Panc1 (cell line): Measurements from ENCODE around the gene SLC22A7. TPM values are rescaled to one million over a fixed set of nuclear protein-coding genes. Genes with fewer than 3 reads are reported as not detected.

Experiments used
- ATAC-seq: fragments of 200-7000 bp; cut with Tn5 transposase; 2 replicates; pipeline ENCODE4 v1.9.1; 2020; ENCODE audit warnings: mild to moderate bottlenecking, moderate library complexity
- BruUV-seq: library from RNA; stranded (reverse); fragments of 400-500 nt; replicated peaks from 2 replicates; lab custom pipeline; 2021; lab: Mats Ljungman, UMichigan
- CTCF ChIA-PET: fragments of 300-600 bp; sonication (Branson Sonifier 250); formaldehyde crosslinking; loops from one replicate; lab custom pipeline; 2022; ENCODE audit warnings: antibody characterized with exemption; lab: Charles Lee
- POLR2A ChIA-PET: fragments of 300-600 bp; sonication (Branson Sonifier 250); formaldehyde crosslinking; loops from one replicate; lab custom pipeline; 2022; ENCODE audit warnings: antibody characterized with exemption; lab: Charles Lee
- DNase-seq: peaks from one replicate; pipeline ENCODE4 v3.0.0-alpha.2; 2010; ENCODE audit warnings: low read depth, low spot score
- H3K27ac ChIP-seq: 2 replicates; pipeline ENCODE4 v1.5.1; 2011; ENCODE audit warnings: mild to moderate bottlenecking, low read length, inconsistent platforms
- H3K27me3 ChIP-seq: fragments of 200-500 bp; sonication (Bioruptor generic); 2 replicates; pipeline ENCODE4 v1.6.0; 2014; ENCODE audit warnings: low read length, inconsistent platforms; ENCODE audit not compliant: control insufficient read depth, insufficient read depth
- H3K36me3 ChIP-seq: fragments of 200-500 bp; sonication (Bioruptor generic); 2 replicates; pipeline ENCODE4 v1.5.1; 2014; ENCODE audit warnings: inconsistent platforms, mild to moderate bottlenecking, low read length, moderate library complexity; ENCODE audit not compliant: control insufficient read depth, insufficient read depth
- H3K4me1 ChIP-seq: 2 replicates; pipeline ENCODE4 v1.5.1; 2011; ENCODE audit warnings: inconsistent platforms, mild to moderate bottlenecking, low read length, moderate library complexity; ENCODE audit not compliant: control insufficient read depth, insufficient read depth
- H3K4me3 ChIP-seq, 2 experiments: 2 replicates each; pipeline ENCODE4 v1.5.1; 2011 to 2012; ENCODE audit warnings: low read depth in 2 of 2, low read length in 2 of 2, mild to moderate bottlenecking in 2 of 2, inconsistent platforms in 1 of 2, moderate library complexity in 1 of 2
- H3K9me3 ChIP-seq: fragments of 200-500 bp; sonication (Bioruptor generic); 2 replicates; pipeline ENCODE4 v1.5.1; 2014; ENCODE audit warnings: low read depth, mild to moderate bottlenecking, inconsistent platforms, low read length, moderate library complexity; ENCODE audit not compliant: control insufficient read depth, insufficient read depth
- POLR2AphosphoS5 ChIP-seq: IDR thresholded peaks from 2 replicates; pipeline ENCODE4 v1.6.1; 2012; ENCODE audit warnings: mild to moderate bottlenecking, low read depth, low read length, moderate library complexity
- SIN3A ChIP-seq: IDR thresholded peaks from 2 replicates; pipeline ENCODE4 v1.6.1; 2012; ENCODE audit warnings: low read depth, mild to moderate bottlenecking, low read length, moderate library complexity, borderline replicate concordance; ENCODE audit not compliant: insufficient read depth
- TCF7L2 ChIP-seq: IDR thresholded peaks from 2 replicates; pipeline ENCODE4 v1.6.1; 2011; ENCODE audit warnings: mild to moderate bottlenecking, low read depth, low read length, inconsistent platforms
- in situ Hi-C: cut with HindIII; loops from 2 replicates; pipeline ENCODE4 v1.10.0; 2016; ENCODE audit warnings: low sequenced_read_pairs, low pct_unique_long_range_greater_than_20kb
- intact Hi-C: fragments of 100-400 bp; cut with micrococcal nuclease; formaldehyde crosslinking; loops from one replicate; pipeline ENCODE4 v1.10.0; 2022; ENCODE audit not compliant: unreplicated experiment
- total RNA-seq: library from RNA; stranded (reverse); gene quantifications from one replicate; pipeline ENCODE4 v1.2.1, GENCODE V29; 2021; ENCODE audit not compliant: unreplicated experiment
- TF ChIP-seq, protein P1 (sequence below), 2 experiments: IDR thresholded peaks; 2 replicates each; pipeline ENCODE4 v1.6.1; 2011 to 2012; ENCODE audit warnings: low read depth in 2 of 2, control low read depth in 1 of 2, low read length in 1 of 2, mild to moderate bottlenecking in 1 of 2, moderate library complexity in 1 of 2; ENCODE audit not compliant: insufficient read depth in 1 of 2
- TF ChIP-seq, protein P2 (sequence below): fragments of 450-650 bp; IDR thresholded peaks from 2 replicates; pipeline ENCODE4 v1.5.1; 2017; ENCODE audit warnings: mild to moderate bottlenecking

The SLC22A7 gene
- total RNA-seq, 1 experiment from 2014 or later: not detected

DNA sequence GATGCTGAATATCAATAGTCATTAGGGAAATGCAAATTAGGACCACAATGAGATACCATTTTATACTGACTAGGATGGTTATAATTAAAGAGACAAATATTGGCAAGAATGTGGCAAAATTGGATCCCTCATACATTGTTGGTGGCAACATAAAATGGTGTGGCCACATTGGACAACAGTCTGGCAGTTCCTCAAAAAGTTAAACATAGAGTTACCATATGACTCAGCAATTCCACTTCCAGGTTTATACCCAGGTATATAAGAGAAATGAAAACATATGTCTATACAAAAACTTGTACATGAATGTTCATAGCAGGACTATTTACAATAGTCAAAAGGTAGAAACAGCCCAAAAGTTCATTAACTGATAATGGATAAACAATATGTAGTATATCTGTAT, 12.6 kb downstream of the SLC22A7 start:
- H3K9me3 ChIP-seq: no peaks in the 10 kb centered on the region
- H3K4me1 ChIP-seq: no peaks in the 10 kb centered on the region
- intact Hi-C loops: no loop called here
- no peak for TF ChIP-seq POLR2AphosphoS5
- TF ChIP-seq, protein P1, sequence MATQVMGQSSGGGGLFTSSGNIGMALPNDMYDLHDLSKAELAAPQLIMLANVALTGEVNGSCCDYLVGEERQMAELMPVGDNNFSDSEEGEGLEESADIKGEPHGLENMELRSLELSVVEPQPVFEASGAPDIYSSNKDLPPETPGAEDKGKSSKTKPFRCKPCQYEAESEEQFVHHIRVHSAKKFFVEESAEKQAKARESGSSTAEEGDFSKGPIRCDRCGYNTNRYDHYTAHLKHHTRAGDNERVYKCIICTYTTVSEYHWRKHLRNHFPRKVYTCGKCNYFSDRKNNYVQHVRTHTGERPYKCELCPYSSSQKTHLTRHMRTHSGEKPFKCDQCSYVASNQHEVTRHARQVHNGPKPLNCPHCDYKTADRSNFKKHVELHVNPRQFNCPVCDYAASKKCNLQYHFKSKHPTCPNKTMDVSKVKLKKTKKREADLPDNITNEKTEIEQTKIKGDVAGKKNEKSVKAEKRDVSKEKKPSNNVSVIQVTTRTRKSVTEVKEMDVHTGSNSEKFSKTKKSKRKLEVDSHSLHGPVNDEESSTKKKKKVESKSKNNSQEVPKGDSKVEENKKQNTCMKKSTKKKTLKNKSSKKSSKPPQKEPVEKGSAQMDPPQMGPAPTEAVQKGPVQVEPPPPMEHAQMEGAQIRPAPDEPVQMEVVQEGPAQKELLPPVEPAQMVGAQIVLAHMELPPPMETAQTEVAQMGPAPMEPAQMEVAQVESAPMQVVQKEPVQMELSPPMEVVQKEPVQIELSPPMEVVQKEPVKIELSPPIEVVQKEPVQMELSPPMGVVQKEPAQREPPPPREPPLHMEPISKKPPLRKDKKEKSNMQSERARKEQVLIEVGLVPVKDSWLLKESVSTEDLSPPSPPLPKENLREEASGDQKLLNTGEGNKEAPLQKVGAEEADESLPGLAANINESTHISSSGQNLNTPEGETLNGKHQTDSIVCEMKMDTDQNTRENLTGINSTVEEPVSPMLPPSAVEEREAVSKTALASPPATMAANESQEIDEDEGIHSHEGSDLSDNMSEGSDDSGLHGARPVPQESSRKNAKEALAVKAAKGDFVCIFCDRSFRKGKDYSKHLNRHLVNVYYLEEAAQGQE (IDR thresholded peaks at IDR 0.05; ENCODE audit: insufficient read depth in 1 of 2, low read depth in 2 of 2, low read length in 1 of 2): no peak
- TF ChIP-seq TCF7L2: no peak
- no peak for TF ChIP-seq SIN3A
- TF ChIP-seq, protein P2, sequence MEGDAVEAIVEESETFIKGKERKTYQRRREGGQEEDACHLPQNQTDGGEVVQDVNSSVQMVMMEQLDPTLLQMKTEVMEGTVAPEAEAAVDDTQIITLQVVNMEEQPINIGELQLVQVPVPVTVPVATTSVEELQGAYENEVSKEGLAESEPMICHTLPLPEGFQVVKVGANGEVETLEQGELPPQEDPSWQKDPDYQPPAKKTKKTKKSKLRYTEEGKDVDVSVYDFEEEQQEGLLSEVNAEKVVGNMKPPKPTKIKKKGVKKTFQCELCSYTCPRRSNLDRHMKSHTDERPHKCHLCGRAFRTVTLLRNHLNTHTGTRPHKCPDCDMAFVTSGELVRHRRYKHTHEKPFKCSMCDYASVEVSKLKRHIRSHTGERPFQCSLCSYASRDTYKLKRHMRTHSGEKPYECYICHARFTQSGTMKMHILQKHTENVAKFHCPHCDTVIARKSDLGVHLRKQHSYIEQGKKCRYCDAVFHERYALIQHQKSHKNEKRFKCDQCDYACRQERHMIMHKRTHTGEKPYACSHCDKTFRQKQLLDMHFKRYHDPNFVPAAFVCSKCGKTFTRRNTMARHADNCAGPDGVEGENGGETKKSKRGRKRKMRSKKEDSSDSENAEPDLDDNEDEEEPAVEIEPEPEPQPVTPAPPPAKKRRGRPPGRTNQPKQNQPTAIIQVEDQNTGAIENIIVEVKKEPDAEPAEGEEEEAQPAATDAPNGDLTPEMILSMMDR: no peak
- BruUV-seq: no TSS peak
- no peak for DNase-seq
- H3K27ac ChIP-seq: no peak overlapping the region
- H3K36me3 ChIP-seq: no peaks in the 10 kb centered on the region
- in situ Hi-C loops: no loop called here
- H3K27me3 ChIP-seq: peaks cover 4% of the 10 kb centered on the region; the same call in 1 of the 2 replicates
- ATAC-seq: no peak
- ChIA-PET CTCF (no interaction called here), POLR2A (no interaction called here)
- no peak overlapping the region for H3K4me3 ChIP-seq

DNA sequence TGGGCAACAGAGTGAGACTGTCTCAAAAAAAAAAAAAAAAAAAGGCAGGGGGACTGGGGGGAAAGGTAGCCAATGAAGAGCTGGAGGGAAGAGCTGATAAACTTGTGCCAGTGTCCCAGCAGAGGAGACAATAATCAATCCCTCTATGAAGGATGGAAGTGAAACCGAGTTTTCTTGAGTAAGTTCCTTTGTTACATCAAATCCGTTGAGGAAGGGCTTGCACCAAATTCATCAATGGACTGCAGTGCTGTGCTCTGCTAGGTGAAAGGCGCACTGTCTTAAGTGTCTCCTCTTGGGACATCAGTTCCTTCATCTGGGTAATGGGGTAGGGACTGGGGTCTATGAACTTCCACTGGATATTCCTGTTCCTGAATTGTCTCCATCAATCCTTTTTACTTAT, 13.6 kb downstream of the SLC22A7 start:
- POLR2A ChIA-PET: no interaction called here
- BruUV-seq: no TSS peak
- Histone ChIP-seq H3K4me1 (no peaks in the 10 kb centered on the region), H3K9me3 (no peaks in the 10 kb centered on the region), H3K27ac (no peak overlapping the region), H3K36me3 (no peaks in the 10 kb centered on the region), H3K27me3 (peaks cover 4% of the 10 kb centered on the region; the same call in 1 of the 2 replicates), H3K4me3 (no peak overlapping the region)
- ATAC-seq (no peak), DNase-seq (no peak)
- TF ChIP-seq, protein P1 (IDR thresholded peaks at IDR 0.05; ENCODE audit: insufficient read depth in 1 of 2, low read depth in 2 of 2, low read length in 1 of 2): no peak
- no peak for TF ChIP-seq POLR2AphosphoS5
- no peak for TF ChIP-seq TCF7L2
- in situ Hi-C loops (no loop called here), intact Hi-C loops (no loop called here)
- CTCF ChIA-PET: no interaction called here
